Esophagus muscularis mucosa (tissue), 4 donors: ENCODE results near the gene L3HYPDH.

Experiments used
- CTCF ChIP-seq, 3 experiments: fragments of 200-600 bp in 2 of 3; fragments of 450-650 bp in 1 of 3; sonication (generic) in 2 of 3; IDR thresholded peaks; one replicate each; pipeline ENCODE4 v1.5.1; 2017 to 2019; ENCODE audit warnings: antibody characterized with exemption in 3 of 3, mild to moderate bottlenecking in 2 of 3, moderate library complexity in 1 of 3
- EP300 ChIP-seq: sonication (generic); formaldehyde crosslinking; IDR thresholded peaks from one replicate; pipeline ENCODE4 v1.6.1; 2017; ENCODE audit warnings: antibody characterized with exemption
- POLR2A ChIP-seq: fragments of 450-650 bp; IDR thresholded peaks from one replicate; pipeline ENCODE4 v1.6.1; 2017; ENCODE audit warnings: antibody characterized with exemption, moderate library complexity, mild to moderate bottlenecking, low read depth
- POLR2AphosphoS5 ChIP-seq, 2 donors: sonication (generic); formaldehyde crosslinking; IDR thresholded peaks; one replicate each; pipeline ENCODE4 v1.6.1; 2017; ENCODE audit warnings: antibody characterized with exemption in 2 of 2

DNA sequence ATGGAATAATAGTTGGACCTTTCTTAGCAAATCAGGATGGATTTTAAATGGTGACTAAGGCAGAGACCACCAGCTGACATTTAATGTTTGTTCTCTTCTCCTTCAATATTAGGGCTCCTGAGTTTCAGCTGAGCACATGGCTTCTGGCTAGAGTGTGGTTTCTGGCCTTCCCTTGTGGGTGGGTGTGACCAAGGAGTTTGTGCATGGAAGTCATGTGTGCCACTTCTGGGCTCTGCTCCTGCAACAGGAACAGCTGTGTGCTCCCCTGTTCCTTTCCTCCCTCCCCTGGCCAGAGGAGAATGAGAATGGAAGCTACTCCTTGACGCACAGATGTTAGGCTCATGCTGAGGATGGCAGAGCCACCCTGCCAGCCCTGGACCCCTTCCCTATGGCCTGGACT lies 48.2 kb upstream of the L3HYPDH start:
- no peak for TF ChIP-seq POLR2A
- no peak for TF ChIP-seq CTCF (IDR thresholded peaks at IDR 0.05)
- no peak for TF ChIP-seq EP300
- no peak for TF ChIP-seq POLR2AphosphoS5 (IDR thresholded peaks at IDR 0.05)
